HEK293 (cell line): ENCODE results near the gene AKIRIN2.

Experiments used
- CTCF ChIP-seq: fragments of 450-650 bp; formaldehyde crosslinking; IDR thresholded peaks from 2 replicates; pipeline ENCODE4 v1.5.1; 2016; ENCODE audit warnings: missing biosample characterization, missing genetic modification characterization
- TCF7L2 ChIP-seq: IDR thresholded peaks from 2 replicates; pipeline ENCODE4 v1.6.1; 2011; ENCODE audit warnings: low read depth, mild to moderate bottlenecking, inconsistent platforms, low read length, moderate library complexity, borderline replicate concordance
- ZNF19 ChIP-seq: fragments of 450-650 bp; formaldehyde crosslinking; IDR thresholded peaks from 2 replicates; pipeline ENCODE4; 2016; ENCODE audit warnings: missing biosample characterization, missing genetic modification characterization, low read depth
- ZNF239 ChIP-seq: fragments of 450-650 bp; formaldehyde crosslinking; IDR thresholded peaks from 2 replicates; pipeline ENCODE4 v1.5.1; 2016; ENCODE audit warnings: missing biosample characterization, missing genetic modification characterization
- ZNF292 ChIP-seq: fragments of 450-650 bp; formaldehyde crosslinking; IDR thresholded peaks from 2 replicates; pipeline ENCODE4 v1.5.1; 2016; ENCODE audit warnings: low read depth, missing biosample characterization, missing genetic modification characterization, borderline replicate concordance
- ZNF548 ChIP-seq: fragments of 450-650 bp; formaldehyde crosslinking; IDR thresholded peaks from 2 replicates; pipeline ENCODE4 v1.5.1; 2016; ENCODE audit warnings: missing biosample characterization, missing genetic modification characterization
- ZNF660 ChIP-seq: fragments of 450-650 bp; IDR thresholded peaks from 2 replicates; pipeline ENCODE4 v1.5.1; 2018; ENCODE audit warnings: missing biosample characterization, mild to moderate bottlenecking, missing genetic modification characterization
- ZNF670 ChIP-seq: fragments of 450-650 bp; formaldehyde crosslinking; IDR thresholded peaks from 2 replicates; pipeline ENCODE4 v1.5.1; 2016; ENCODE audit warnings: missing biosample characterization, missing genetic modification characterization, low read depth

- no peak for TF ChIP-seq ZNF548 (tag by site-specific recombination)
- no peak for TF ChIP-seq ZNF19 (tag by site-specific recombination)
- TF ChIP-seq ZNF660 (tag by site-specific recombination) = no peak
- TF ChIP-seq ZNF239 (tag by site-specific recombination) = no peak
- no peak for TF ChIP-seq ZNF670
- no peak for TF ChIP-seq CTCF (tag by site-specific recombination)
- no peak for TF ChIP-seq TCF7L2
- no peak for TF ChIP-seq ZNF292 (tag by site-specific recombination)
These were observed 38.6 kb downstream of the AKIRIN2 start for GRCh38 chr6:87663434-87663833.
